GM23338 (cell line): ENCODE measurements around the gene KIAA0232. TPM values are rescaled to one million over a fixed set of nuclear protein-coding genes. Genes with fewer than 3 reads are reported as not detected.
"Not testable (repeated sequence)": the region's sequence is repeated elsewhere in the genome, so short reads cannot be mapped to it uniquely, and the experiment has no call there.

ENCODE experiments used
- ATAC-seq: fragments of 200-7000 bp; cut with Tn5 transposase; 3 replicates; pipeline ENCODE4 v1.9.1; 2020
- DNase-seq: peaks from one replicate; pipeline ENCODE4 v3.0.0-alpha.2; 2015; ENCODE audit warnings: low spot score
- H2AFZ ChIP-seq: fragments of 200-600 bp; sonication (generic); 2 replicates; pipeline ENCODE4 v1.8.0; 2016; ENCODE audit warnings: antibody characterized with exemption, mild to moderate bottlenecking, moderate library complexity
- H3F3A ChIP-seq: fragments of 200-600 bp; sonication (generic); replicated peaks from 2 replicates; pipeline ENCODE4 v1.8.0; 2017; ENCODE audit warnings: antibody characterized with exemption, mixed run types, low read depth
- H3K27ac ChIP-seq: fragments of 200-600 bp; sonication (generic); 2 replicates; pipeline ENCODE4 v1.6.1; 2016; ENCODE audit warnings: low read depth
- H3K27me3 ChIP-seq: fragments of 200-600 bp; sonication (generic); 2 replicates; pipeline ENCODE4 v1.8.0; 2016; ENCODE audit warnings: mild to moderate bottlenecking, mixed run types, moderate library complexity; ENCODE audit not compliant: insufficient read depth
- H3K36me3 ChIP-seq: fragments of 200-600 bp; sonication (generic); 2 replicates; pipeline ENCODE4 v1.8.0; 2016; ENCODE audit warnings: mild to moderate bottlenecking; ENCODE audit not compliant: insufficient read depth
- H3K4me1 ChIP-seq: fragments of 200-600 bp; sonication (generic); 2 replicates; pipeline ENCODE4 v1.8.0; 2016; ENCODE audit warnings: mild to moderate bottlenecking, moderate library complexity; ENCODE audit not compliant: insufficient read depth
- H3K4me2 ChIP-seq: fragments of 200-600 bp; sonication (generic); 2 replicates; pipeline ENCODE4 v1.7.1; 2017; ENCODE audit warnings: mixed run types
- H3K4me3 ChIP-seq: fragments of 200-600 bp; sonication (generic); 2 replicates; pipeline ENCODE4 v1.6.1; 2016; ENCODE audit warnings: mixed run types
- H3K79me2 ChIP-seq: fragments of 200-600 bp; sonication (generic); replicated peaks from 2 replicates; pipeline ENCODE4 v1.8.0; 2017; ENCODE audit warnings: mild to moderate bottlenecking; ENCODE audit not compliant: insufficient read depth
- H3K9me2 ChIP-seq: fragments of 200-600 bp; sonication (generic); 2 replicates; pipeline ENCODE4 v1.8.0; 2017; ENCODE audit not compliant: insufficient read depth
- H4K20me1 ChIP-seq: fragments of 200-600 bp; sonication (generic); replicated peaks from 2 replicates; pipeline ENCODE4 v1.8.0; 2017; ENCODE audit warnings: mild to moderate bottlenecking; ENCODE audit not compliant: insufficient read depth
- H3K27ac Mint-ChIP-seq: 2 replicates; pipeline ENCODE4 v1.8.0; 2020; ENCODE audit warnings: inconsistent platforms, mild to moderate bottlenecking, moderate library complexity, mixed read lengths
- H3K27me3 Mint-ChIP-seq: 3 replicates; pipeline ENCODE4 v1.8.0; 2022; ENCODE audit warnings: low read depth, mild to moderate bottlenecking, moderate library complexity, mixed read lengths, inconsistent platforms; ENCODE audit not compliant: insufficient read depth, poor library complexity
- H3K36me3 Mint-ChIP-seq: 3 replicates; pipeline ENCODE4 v1.8.0; 2021; ENCODE audit warnings: low read depth, mild to moderate bottlenecking, inconsistent platforms, moderate library complexity, mixed read lengths
- H3K4me1 Mint-ChIP-seq: 3 replicates; pipeline ENCODE4 v1.8.0; 2020; ENCODE audit warnings: mild to moderate bottlenecking, inconsistent platforms, mixed read lengths
- H3K4me3 Mint-ChIP-seq: 3 replicates; pipeline ENCODE4 v1.8.0; 2021; ENCODE audit warnings: moderate library complexity, mild to moderate bottlenecking, inconsistent platforms, mixed read lengths
- H3K9me3 Mint-ChIP-seq: 3 replicates; pipeline ENCODE4 v1.8.0; 2020; ENCODE audit warnings: moderate library complexity, mild to moderate bottlenecking, inconsistent platforms, mixed read lengths
- CREB1 ChIP-seq: fragments of 250-450 bp; sonication (Bioruptor Pico); IDR thresholded peaks from 2 replicates; pipeline ENCODE4 v1.5.0; 2020; ENCODE audit warnings: low read depth, mild to moderate bottlenecking, moderate library complexity
- EZH2 ChIP-seq: fragments of 200-600 bp; sonication (generic); IDR thresholded peaks from one replicate; pipeline ENCODE4 v1.8.0; 2017; ENCODE audit warnings: antibody characterized with exemption, mild to moderate bottlenecking, low read depth; ENCODE audit not compliant: unreplicated experiment
- EZH2phosphoT487 ChIP-seq: fragments of 200-600 bp; sonication (generic); IDR thresholded peaks from one replicate; pipeline ENCODE4 v1.8.1; 2018; ENCODE audit warnings: antibody characterized with exemption; ENCODE audit not compliant: unreplicated experiment
- JUNB ChIP-seq: IDR thresholded peaks from one replicate; pipeline ENCODE4 v1.6.1; 2016; ENCODE audit warnings: antibody characterized with exemption; ENCODE audit not compliant: unreplicated experiment
- POLR2AphosphoS5 ChIP-seq: IDR thresholded peaks from 2 replicates; pipeline ENCODE4 v1.6.1; 2016; ENCODE audit warnings: antibody characterized with exemption, low read depth
- STAT1 ChIP-seq: IDR thresholded peaks from one replicate; pipeline ENCODE4 v1.6.1; 2016; ENCODE audit warnings: antibody characterized with exemption; ENCODE audit not compliant: unreplicated experiment
- ZNF114 ChIP-seq: fragments of 250-450 bp; sonication (Bioruptor Pico); IDR thresholded peaks from 2 replicates; pipeline ENCODE4 v1.5.0; 2020; ENCODE audit warnings: mild to moderate bottlenecking, moderate library complexity
- ZNF331 ChIP-seq: fragments of 250-450 bp; sonication (Bioruptor Pico); IDR thresholded peaks from 2 replicates; pipeline ENCODE4 v1.5.0; 2020; ENCODE audit warnings: low read depth, mild to moderate bottlenecking, moderate library complexity
- polyA plus RNA-seq: library from polyadenylated mRNA; unstranded; fragments of >200 nt; fragmentation: Nextera tagmentation; extraction: Ambion mirVana; gene quantifications from 2 replicates; pipeline ENCODE4 v1.2.1, GENCODE V29; 2016
- total RNA-seq: library from RNA; depleted of rRNA; stranded (reverse); fragments of >200 nt; shearing (Covaris generic); gene quantifications from 2 replicates; pipeline ENCODE4 v1.2.3, GENCODE V29; 2014
- TF ChIP-seq, protein P1 (sequence below), 2 experiments: fragments of 200-600 bp in 1 of 2; sonication (generic) in 1 of 2; conservative IDR thresholded peaks; 2 replicates each; pipeline versions ENCODE4 v1.5.1 to v1.6.1; 2016 to 2017; ENCODE audit warnings: antibody characterized with exemption in 2 of 2, low read depth in 2 of 2, mild to moderate bottlenecking in 2 of 2, moderate library complexity in 1 of 2
- TF ChIP-seq, protein P2 (sequence below): IDR thresholded peaks from one replicate; pipeline ENCODE4 v1.6.1; 2018; ENCODE audit warnings: antibody characterized with exemption; ENCODE audit not compliant: unreplicated experiment
- TF ChIP-seq, protein P3 (sequence below): IDR thresholded peaks from 2 replicates; pipeline ENCODE4 v1.6.1; 2016; ENCODE audit warnings: antibody characterized with exemption

KIAA0232 gene
- total and polyA plus RNA-seq, 2 experiments from 2014 or later: 14.3 to 34.9 TPM

DNA sequence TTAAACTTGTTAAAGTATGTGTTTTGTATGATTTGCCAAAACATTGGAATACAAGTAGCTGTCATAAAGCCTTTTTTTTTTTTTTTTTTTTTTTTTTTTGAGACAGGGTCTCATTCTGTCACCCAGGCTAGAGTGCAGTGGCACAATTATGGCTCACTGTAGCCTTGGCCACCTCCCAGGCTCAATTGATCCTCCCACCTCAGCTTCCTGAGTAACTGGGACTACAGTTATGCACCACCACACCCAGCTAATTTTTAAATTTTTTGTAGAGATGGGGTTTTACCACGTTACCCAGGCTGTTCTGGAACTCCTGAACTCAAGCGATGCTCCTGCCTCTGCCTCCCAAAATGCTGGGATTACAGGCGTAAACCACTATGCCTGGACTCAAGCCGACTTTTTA is 8.7 kb downstream of the KIAA0232 start:
- not testable (repeated sequence) for H3K9me3 Mint-ChIP-seq, H3K27ac ChIP-seq, H3K36me3 ChIP-seq, H3K27ac Mint-ChIP-seq, H3F3A ChIP-seq, H3K4me1 ChIP-seq, H3K4me3 Mint-ChIP-seq, ATAC-seq, H3K4me1 Mint-ChIP-seq, H3K4me3 ChIP-seq, H3K27me3 ChIP-seq, H3K4me2 ChIP-seq, H3K9me2 ChIP-seq, H3K27me3 Mint-ChIP-seq, H2AFZ ChIP-seq, DNase-seq
- H3K79me2 ChIP-seq: peaks cover 100% of the 10 kb centered on the region
- peaks cover 67% of the 10 kb centered on the region for H4K20me1 ChIP-seq
- H3K36me3 Mint-ChIP-seq: peaks cover 32% of the 10 kb centered on the region

DNA sequence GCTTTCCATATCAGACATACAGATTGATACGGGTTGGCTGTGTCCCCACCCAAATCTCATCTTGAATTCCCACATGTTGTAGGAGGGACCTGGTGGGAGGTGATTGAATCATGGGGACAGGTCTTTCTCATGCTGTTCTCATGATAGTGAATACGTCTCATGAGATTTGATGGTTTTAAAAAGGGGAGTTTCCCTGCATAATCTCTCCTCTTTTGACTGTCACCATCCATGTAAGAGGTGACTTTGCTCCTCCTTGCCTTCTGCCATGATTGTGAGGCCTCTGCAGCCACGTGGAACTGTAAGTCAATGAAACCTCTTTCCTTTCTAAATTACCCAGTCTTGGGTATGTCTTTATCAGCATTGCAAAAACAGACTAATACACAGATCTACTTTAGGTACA is 9.3 kb downstream of the KIAA0232 start:
- H3K9me2 ChIP-seq, ATAC-seq, H3K27me3 Mint-ChIP-seq, H3K27ac Mint-ChIP-seq, H3K4me2 ChIP-seq, DNase-seq, H3K4me3 ChIP-seq, H3K36me3 ChIP-seq, H2AFZ ChIP-seq, H3K27me3 ChIP-seq, H3F3A ChIP-seq, H3K4me1 ChIP-seq, H3K27ac ChIP-seq, H3K4me1 Mint-ChIP-seq, H3K9me3 Mint-ChIP-seq, H3K4me3 Mint-ChIP-seq: not testable (repeated sequence)
- Histone ChIP-seq H4K20me1 (peaks cover 64% of the 10 kb centered on the region), H3K79me2 (peaks cover 100% of the 10 kb centered on the region)
- H3K36me3 Mint-ChIP-seq: peaks cover 33% of the 10 kb centered on the region

DNA sequence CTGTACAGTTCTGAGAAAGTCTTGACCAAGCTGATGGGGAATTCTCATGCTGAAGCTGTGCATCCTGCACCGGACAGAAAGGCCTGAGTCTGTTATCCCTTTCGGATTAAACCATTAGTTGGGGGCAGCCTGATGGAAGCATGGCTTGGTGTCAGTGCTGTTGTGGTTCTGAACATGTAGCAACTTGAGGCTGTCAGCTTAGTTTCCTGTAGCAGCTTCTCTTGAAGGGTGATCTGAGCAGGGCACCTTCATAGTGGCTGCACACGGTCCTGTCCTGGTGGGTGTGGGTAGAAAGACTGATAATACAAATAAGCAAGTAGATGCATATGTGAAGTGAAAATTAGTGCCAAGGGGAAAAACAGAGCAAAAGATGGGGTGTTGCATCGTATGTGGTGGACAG is 11.7 kb downstream of the KIAA0232 start:
- Mint-ChIP-seq H3K4me1 (peaks cover 6% of the 10 kb centered on the region), H3K9me3 (peaks cover 7% of the 10 kb centered on the region; the same call in 2 of the 3 replicates), H3K27ac (no peak overlapping the region), H3K27me3 (peaks cover 1% of the 10 kb centered on the region), H3K4me3 (no peak overlapping the region), H3K36me3 (peaks cover 34% of the 10 kb centered on the region)
- no peaks in the 10 kb centered on the region for H3K27me3 ChIP-seq
- no peaks in the 10 kb centered on the region for H3K4me1 ChIP-seq
- no peak overlapping the region for H3K4me2 ChIP-seq
- H3K79me2 ChIP-seq: peaks cover 100% of the 10 kb centered on the region
- DNase-seq (no peak), ATAC-seq (no peak)
- H4K20me1 ChIP-seq: peaks cover 65% of the 10 kb centered on the region
- H3K9me2 ChIP-seq: no peaks in the 10 kb centered on the region
- H3K4me3 ChIP-seq: no peak overlapping the region
- H3F3A ChIP-seq: no peaks in the 10 kb centered on the region
- H2AFZ ChIP-seq: no peak overlapping the region
- no peaks in the 10 kb centered on the region for H3K36me3 ChIP-seq
- H3K27ac ChIP-seq: no peak overlapping the region
- no peak for TF ChIP-seq EZH2phosphoT487
- TF ChIP-seq, protein P1, sequence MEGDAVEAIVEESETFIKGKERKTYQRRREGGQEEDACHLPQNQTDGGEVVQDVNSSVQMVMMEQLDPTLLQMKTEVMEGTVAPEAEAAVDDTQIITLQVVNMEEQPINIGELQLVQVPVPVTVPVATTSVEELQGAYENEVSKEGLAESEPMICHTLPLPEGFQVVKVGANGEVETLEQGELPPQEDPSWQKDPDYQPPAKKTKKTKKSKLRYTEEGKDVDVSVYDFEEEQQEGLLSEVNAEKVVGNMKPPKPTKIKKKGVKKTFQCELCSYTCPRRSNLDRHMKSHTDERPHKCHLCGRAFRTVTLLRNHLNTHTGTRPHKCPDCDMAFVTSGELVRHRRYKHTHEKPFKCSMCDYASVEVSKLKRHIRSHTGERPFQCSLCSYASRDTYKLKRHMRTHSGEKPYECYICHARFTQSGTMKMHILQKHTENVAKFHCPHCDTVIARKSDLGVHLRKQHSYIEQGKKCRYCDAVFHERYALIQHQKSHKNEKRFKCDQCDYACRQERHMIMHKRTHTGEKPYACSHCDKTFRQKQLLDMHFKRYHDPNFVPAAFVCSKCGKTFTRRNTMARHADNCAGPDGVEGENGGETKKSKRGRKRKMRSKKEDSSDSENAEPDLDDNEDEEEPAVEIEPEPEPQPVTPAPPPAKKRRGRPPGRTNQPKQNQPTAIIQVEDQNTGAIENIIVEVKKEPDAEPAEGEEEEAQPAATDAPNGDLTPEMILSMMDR (conservative IDR thresholded peaks at IDR 0.05; ENCODE audit: low read depth in 2 of 2): no peak
- no peak for TF ChIP-seq CREB1 (CRISPR knock-in tag)
- no peak for TF ChIP-seq JUNB
- no peak for TF ChIP-seq STAT1
- TF ChIP-seq, protein P2, sequence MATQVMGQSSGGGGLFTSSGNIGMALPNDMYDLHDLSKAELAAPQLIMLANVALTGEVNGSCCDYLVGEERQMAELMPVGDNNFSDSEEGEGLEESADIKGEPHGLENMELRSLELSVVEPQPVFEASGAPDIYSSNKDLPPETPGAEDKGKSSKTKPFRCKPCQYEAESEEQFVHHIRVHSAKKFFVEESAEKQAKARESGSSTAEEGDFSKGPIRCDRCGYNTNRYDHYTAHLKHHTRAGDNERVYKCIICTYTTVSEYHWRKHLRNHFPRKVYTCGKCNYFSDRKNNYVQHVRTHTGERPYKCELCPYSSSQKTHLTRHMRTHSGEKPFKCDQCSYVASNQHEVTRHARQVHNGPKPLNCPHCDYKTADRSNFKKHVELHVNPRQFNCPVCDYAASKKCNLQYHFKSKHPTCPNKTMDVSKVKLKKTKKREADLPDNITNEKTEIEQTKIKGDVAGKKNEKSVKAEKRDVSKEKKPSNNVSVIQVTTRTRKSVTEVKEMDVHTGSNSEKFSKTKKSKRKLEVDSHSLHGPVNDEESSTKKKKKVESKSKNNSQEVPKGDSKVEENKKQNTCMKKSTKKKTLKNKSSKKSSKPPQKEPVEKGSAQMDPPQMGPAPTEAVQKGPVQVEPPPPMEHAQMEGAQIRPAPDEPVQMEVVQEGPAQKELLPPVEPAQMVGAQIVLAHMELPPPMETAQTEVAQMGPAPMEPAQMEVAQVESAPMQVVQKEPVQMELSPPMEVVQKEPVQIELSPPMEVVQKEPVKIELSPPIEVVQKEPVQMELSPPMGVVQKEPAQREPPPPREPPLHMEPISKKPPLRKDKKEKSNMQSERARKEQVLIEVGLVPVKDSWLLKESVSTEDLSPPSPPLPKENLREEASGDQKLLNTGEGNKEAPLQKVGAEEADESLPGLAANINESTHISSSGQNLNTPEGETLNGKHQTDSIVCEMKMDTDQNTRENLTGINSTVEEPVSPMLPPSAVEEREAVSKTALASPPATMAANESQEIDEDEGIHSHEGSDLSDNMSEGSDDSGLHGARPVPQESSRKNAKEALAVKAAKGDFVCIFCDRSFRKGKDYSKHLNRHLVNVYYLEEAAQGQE: no peak
- no peak for TF ChIP-seq EZH2
- no peak for TF ChIP-seq ZNF114
- no peak for TF ChIP-seq ZNF331 (CRISPR knock-in tag)
- TF ChIP-seq, protein P3, sequence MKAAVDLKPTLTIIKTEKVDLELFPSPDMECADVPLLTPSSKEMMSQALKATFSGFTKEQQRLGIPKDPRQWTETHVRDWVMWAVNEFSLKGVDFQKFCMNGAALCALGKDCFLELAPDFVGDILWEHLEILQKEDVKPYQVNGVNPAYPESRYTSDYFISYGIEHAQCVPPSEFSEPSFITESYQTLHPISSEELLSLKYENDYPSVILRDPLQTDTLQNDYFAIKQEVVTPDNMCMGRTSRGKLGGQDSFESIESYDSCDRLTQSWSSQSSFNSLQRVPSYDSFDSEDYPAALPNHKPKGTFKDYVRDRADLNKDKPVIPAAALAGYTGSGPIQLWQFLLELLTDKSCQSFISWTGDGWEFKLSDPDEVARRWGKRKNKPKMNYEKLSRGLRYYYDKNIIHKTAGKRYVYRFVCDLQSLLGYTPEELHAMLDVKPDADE: no peak
- no peak for TF ChIP-seq POLR2AphosphoS5
